Fibroblast of pulmonary artery (primary cell): ENCODE results near the gene TRNAU1AP.
"Not testable (repeated sequence)": the region's sequence is repeated elsewhere in the genome, so short reads cannot be mapped to it uniquely, and the experiment has no call there.

Source experiments
- DNase-seq: peaks from one replicate; pipeline ENCODE4 v3.0.0-alpha.2; 2010; ENCODE audit warnings: low read depth
- H3K4me3 ChIP-seq: replicated peaks from 2 replicates; pipeline ENCODE4 v1.5.1; 2011; ENCODE audit warnings: low read depth, mild to moderate bottlenecking, control low read depth, low read length, moderate library complexity
- TF ChIP-seq, protein P1 (sequence below): IDR thresholded peaks from 2 replicates; pipeline ENCODE4 v1.5.1; 2011; ENCODE audit warnings: mild to moderate bottlenecking, control low read depth, low read length, inconsistent platforms; ENCODE audit errors: missing control alignments

TRNAU1AP gene

DNA sequence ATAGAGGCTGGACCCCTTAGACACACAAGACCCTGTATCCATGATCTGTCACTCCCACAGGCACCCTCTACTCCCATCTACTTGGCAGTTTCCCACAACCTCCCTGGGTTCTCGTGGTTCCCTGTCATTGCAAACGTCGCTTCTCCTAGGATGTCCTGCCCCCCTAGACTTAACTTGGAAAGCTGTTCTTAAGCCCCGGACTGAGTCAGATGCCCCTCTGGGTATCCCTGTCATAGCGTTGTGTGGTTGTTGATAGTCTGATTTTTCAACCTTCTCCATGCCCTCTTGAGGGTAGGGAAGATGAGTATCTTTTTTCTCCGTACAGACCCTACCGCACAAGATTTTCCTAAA, 35.3 kb upstream of the TRNAU1AP start:
- TF ChIP-seq, protein P1, sequence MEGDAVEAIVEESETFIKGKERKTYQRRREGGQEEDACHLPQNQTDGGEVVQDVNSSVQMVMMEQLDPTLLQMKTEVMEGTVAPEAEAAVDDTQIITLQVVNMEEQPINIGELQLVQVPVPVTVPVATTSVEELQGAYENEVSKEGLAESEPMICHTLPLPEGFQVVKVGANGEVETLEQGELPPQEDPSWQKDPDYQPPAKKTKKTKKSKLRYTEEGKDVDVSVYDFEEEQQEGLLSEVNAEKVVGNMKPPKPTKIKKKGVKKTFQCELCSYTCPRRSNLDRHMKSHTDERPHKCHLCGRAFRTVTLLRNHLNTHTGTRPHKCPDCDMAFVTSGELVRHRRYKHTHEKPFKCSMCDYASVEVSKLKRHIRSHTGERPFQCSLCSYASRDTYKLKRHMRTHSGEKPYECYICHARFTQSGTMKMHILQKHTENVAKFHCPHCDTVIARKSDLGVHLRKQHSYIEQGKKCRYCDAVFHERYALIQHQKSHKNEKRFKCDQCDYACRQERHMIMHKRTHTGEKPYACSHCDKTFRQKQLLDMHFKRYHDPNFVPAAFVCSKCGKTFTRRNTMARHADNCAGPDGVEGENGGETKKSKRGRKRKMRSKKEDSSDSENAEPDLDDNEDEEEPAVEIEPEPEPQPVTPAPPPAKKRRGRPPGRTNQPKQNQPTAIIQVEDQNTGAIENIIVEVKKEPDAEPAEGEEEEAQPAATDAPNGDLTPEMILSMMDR, result no peak
- no peak for DNase-seq
- H3K4me3 ChIP-seq, result peak overlapping the region; percentile 61

DNA sequence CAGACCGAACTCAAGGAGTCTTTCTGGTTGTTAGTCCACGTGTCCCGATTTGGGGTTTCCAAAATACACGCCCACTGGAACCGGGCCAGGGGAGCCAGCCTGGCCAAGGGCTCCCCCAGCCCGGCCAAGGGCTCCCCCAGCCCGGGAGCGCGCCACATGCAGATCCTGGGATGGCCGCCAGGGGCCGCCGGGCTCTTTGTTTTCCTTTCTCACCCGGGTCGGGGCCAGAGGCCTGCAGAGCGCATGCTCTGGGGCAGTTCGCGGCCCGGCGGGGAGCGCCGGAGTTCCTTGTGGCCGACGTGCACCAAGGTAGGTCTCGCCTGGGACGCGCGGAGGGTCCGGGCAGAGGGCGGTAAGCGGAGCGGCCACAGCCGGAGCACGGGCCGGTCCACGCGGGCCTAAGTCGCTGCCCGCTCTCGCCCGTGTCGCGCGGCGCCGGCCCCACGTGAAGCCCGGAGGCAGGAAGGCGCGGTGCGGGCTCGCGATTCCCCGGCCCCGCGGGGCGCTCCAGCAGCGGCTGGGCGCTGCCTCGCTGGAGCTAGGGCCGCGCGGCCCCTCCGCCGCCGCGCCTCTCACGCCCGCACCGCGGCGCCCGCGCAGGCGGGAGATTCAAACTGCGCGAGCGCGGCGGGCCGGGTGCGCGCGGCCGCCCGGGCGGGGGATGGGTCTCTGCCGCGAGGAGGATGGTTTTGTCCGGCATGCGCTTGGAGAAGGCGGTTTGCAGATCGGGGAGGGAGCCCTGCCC, 34.7 kb upstream of the TRNAU1AP start:
- TF ChIP-seq, protein P1, result peak; percentile 68
- H3K4me3 ChIP-seq, result peak overlapping the region; percentile 61
- peak; percentile 87 for DNase-seq

DNA sequence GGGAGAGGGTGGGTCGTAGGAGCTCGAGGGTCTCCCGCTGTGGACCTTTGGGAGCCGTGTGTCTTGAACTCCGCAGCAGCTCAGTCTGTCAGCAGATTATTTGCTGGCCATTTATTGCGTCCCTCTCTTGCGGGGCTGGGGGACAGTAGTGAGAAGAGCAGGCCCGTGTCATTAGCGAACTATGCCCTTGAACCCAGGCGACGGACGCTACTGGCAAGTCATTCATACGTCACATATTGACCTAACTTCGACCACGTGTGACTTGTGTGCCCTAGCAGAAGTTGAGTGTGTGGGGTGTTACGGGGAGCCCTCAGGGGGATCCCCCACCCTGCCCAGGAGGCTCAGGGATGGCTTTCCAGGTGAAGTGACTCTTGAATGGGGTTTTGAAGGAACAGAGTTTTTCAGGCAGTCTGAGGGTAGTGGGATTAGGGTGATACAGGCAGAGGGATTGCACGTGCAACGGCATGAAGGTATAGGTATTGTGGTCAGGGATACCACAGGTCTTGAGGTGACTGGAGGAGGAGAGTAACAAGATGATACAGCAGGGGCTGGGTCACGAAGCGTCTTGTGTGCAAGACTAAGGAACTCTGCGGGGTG, 34.0 kb upstream of the TRNAU1AP start:
- TF ChIP-seq, protein P1, result no peak
- no peak for DNase-seq
- H3K4me3 ChIP-seq, result peak overlapping the region; percentile 61

DNA sequence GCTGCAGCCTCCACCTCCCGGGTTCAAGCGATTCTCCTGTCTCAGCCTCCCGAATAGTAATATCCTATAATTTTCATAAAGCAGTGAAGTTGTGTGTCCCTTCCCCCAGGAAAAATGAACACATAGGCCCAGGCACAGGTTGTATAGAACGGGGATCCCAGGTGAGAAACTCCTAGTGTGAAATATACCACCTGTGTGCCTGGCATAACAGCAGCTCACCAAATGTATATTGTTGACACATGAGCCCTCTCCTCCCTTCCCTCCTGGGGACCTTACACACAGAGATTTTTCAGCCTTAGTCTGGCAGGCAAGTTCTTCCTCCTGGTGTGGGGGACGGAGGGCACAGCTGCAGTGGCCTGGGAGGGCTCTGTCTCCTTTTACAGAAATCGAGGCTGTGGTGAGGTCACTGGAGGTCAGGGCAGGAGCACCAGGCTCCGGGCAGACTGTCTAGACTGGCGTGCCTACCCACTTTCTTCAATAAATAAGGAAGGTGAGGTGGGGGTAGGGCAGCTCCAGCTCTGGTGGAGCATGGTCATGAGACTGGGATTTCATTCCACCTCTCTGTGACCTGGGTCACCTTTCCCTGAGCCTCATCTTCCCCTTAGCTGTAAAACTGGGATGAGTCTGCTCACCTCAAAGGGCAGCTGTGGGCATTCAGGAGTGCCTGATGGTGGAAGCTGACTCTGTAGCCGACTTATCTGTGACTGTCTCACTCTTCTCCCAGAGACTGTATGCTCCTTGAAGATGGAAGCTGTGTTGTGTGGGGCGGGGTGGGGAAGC, 32.7 kb upstream of the TRNAU1AP start:
- H3K4me3 ChIP-seq, result no peak overlapping the region
- DNase-seq, result no peak
- TF ChIP-seq, protein P1, result no peak

DNA sequence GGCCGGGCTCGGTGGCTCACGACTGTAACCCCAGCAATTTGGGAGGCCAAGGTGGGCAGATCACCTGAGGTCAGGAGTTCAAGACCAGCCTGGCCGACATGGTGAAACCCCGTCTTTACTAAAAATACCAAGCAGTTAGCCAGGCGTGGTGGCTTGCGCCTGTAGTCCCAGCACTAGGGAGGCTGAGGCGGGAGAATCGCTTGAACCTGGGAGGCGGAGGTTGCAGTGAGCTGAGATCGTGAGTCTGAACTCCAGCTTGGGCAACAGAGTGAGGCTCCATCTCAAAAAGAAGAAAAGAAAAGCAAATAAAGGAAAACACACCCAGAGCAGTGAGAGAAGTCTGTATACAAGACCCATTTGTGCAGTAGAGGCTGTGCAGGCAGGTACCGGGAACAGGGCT, 32.1 kb upstream of the TRNAU1AP start:
- not testable (repeated sequence) for H3K4me3 ChIP-seq, DNase-seq

DNA sequence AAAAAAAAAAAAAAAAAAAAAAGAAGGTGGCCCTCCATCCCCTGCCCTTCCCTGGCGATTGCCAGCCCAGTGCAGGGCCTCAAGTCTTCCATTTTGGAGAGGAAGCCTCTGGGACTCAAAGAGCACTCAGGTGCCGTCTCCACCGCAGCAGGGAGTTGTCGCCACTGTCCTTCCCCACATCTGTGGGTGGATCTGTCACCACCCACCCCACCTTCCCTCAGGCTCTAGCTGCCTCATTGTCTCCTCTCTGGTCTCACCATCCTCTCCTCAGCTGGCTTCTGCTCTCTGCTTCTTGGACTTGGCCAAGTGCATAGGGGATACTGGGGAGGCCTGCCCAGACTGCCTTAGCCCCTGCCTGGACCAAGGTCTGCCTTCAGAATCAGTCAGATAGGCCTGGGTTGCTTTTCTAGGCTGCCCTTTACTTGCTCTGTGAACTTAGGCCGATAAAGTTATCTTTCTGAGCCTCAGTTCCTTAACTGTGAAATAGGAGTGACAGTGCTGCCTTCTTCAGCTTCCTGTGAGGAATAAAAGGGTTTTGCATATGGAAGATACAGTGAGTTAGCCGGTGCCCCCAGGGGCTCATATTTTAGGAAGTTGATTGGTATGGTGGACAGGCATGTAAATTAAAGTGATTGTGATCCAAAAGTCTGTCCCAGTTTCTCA, 31.3 kb upstream of the TRNAU1AP start:
- H3K4me3 ChIP-seq, result no peak overlapping the region
- TF ChIP-seq, protein P1, result no peak
- no peak for DNase-seq

DNA sequence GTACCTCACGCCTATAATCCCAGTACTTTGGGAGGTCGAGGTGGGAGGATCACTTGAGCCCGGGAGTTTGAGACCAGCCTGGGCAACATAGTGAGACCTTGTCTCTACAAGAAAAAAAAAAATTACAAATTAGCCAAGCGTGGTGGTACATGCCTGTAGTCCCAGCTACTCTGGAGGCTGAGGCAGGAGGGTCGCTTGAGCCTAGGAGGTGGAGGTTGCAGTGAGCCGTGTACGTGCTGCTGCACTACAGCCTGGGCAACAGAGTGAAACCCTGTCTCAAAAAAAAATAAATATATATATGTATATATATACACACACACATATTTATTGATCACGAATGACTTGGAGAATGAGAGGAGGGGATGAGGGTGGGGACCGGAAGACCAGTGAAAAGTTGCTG, 30.3 kb upstream of the TRNAU1AP start:
- not testable (repeated sequence) for H3K4me3 ChIP-seq, DNase-seq

DNA sequence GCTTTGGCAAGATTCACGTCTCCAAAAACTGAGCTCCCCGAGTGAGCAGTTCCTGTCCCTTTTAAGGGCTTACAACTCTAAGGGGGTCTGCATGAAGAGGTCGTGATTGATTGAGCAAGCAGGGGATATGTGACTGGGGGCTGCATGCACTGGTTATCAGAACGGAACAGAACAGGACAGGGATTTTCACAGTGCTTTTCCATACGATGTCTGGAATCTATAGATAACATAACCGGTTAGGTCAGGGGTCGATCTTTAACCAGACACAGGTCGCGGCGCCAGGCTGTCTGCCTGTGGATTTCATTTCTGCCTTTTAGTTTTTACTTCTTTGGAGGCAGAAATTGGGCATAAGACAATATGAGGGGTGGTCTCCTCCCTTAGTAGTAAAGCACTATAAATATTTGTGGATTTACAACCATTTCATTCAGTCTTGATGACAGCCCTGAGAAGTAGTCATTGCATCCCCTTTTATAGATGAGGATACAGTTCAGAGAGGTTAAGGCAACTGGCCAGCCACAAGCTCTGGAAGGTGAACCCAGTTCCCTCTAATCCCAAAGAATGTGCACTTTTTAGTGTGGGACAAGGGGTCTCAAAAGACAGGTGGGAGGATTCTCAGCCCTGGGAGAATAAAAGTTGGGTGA, 27.8 kb upstream of the TRNAU1AP start:
- not testable (repeated sequence) for H3K4me3 ChIP-seq, DNase-seq
